Nephron (organoid): ENCODE data around the gene FFAR1.

Experiments used
- H3K27ac Mint-ChIP-seq, 3 experiments: 2 replicates each; pipeline ENCODE4 v1.8.0; 2020; ENCODE audit warnings: mixed read lengths in 3 of 3, mild to moderate bottlenecking in 2 of 3, moderate library complexity in 1 of 3
- H3K27me3 Mint-ChIP-seq: 2 replicates; pipeline ENCODE4 v1.8.0; 2021; ENCODE audit warnings: low read depth, mild to moderate bottlenecking, moderate library complexity, mixed read lengths
- H3K36me3 Mint-ChIP-seq: 2 replicates; pipeline ENCODE4 v1.8.0; 2020; ENCODE audit warnings: low read depth, mixed read lengths
- H3K4me1 Mint-ChIP-seq: 2 replicates; pipeline ENCODE4 v1.8.0; 2020; ENCODE audit warnings: mixed read lengths
- H3K4me3 Mint-ChIP-seq, 3 experiments: 2 replicates each; pipeline ENCODE4 v1.8.0; 2020; ENCODE audit warnings: mild to moderate bottlenecking in 3 of 3, mixed read lengths in 3 of 3, moderate library complexity in 2 of 3
- H3K9me3 Mint-ChIP-seq: 2 replicates; pipeline ENCODE4 v1.8.0; 2020; ENCODE audit warnings: mixed read lengths
- TF ChIP-seq, protein P1 (sequence below), 3 experiments: fragments of 200-600 bp; sonication (generic); IDR thresholded peaks; one replicate each; pipeline ENCODE4 v1.5.0; 2021; ENCODE audit warnings: antibody characterized with exemption in 3 of 3; ENCODE audit not compliant: unreplicated experiment in 3 of 3

Gene FFAR1

GRCh38 chr19:35331551-35332214, 16.0 kb upstream of the FFAR1 start:
- Mint-ChIP-seq H3K4me3 (no peak overlapping the region), H3K27me3 (peaks cover 18% of the 10 kb centered on the region), H3K9me3 (no peaks in the 10 kb centered on the region), H3K36me3 (no peaks in the 10 kb centered on the region), H3K27ac (no peak overlapping the region), H3K4me1 (no peaks in the 10 kb centered on the region)
- TF ChIP-seq, protein P1, sequence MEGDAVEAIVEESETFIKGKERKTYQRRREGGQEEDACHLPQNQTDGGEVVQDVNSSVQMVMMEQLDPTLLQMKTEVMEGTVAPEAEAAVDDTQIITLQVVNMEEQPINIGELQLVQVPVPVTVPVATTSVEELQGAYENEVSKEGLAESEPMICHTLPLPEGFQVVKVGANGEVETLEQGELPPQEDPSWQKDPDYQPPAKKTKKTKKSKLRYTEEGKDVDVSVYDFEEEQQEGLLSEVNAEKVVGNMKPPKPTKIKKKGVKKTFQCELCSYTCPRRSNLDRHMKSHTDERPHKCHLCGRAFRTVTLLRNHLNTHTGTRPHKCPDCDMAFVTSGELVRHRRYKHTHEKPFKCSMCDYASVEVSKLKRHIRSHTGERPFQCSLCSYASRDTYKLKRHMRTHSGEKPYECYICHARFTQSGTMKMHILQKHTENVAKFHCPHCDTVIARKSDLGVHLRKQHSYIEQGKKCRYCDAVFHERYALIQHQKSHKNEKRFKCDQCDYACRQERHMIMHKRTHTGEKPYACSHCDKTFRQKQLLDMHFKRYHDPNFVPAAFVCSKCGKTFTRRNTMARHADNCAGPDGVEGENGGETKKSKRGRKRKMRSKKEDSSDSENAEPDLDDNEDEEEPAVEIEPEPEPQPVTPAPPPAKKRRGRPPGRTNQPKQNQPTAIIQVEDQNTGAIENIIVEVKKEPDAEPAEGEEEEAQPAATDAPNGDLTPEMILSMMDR (IDR thresholded peaks at IDR 0.05; ENCODE audit: unreplicated experiment in 3 of 3): no peak

GRCh38 chr19:35332817-35333216, 14.9 kb upstream of the FFAR1 start:
- Mint-ChIP-seq H3K27ac (no peak overlapping the region), H3K27me3 (peaks cover 19% of the 10 kb centered on the region), H3K36me3 (no peaks in the 10 kb centered on the region), H3K4me1 (no peaks in the 10 kb centered on the region), H3K9me3 (no peaks in the 10 kb centered on the region), H3K4me3 (no peak overlapping the region)
- TF ChIP-seq, protein P1 (IDR thresholded peaks at IDR 0.05; ENCODE audit: unreplicated experiment in 3 of 3): no peak

DNA sequence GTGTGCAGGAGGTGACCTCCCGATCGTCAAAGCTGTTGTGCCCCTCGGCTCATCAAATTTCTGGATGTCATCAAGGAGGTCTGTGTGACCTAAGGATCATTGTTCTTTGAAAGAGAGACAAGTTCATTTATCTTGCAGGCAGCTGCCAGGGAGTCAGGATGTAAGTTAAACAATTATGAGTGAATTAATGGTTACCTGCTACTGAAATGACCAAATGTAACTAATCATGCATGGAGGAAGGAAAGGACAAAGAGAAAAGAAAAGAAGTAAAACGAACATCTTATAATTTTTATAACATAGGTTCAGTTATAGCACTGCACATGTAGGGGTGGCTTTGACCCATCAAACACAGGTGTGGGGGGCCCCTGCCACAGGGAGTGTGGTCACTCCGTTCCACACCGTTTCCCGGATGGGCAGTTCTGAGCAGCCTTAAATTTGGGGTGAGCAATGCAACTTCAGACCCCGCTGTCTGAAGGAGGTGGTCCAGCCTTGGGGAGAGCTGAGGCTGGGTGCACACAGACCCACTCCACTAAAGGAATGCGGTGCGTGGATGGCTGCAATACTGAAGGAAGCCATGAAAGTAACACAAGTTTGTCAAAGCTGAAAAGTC, 13.5 kb upstream of the FFAR1 start:
- no peak overlapping the region for H3K27ac Mint-ChIP-seq
- TF ChIP-seq, protein P1 (IDR thresholded peaks at IDR 0.05; ENCODE audit: unreplicated experiment in 3 of 3): no peak
- H3K4me3 Mint-ChIP-seq: no peak overlapping the region
- no peaks in the 10 kb centered on the region for H3K4me1 Mint-ChIP-seq
- H3K9me3 Mint-ChIP-seq: no peaks in the 10 kb centered on the region
- H3K27me3 Mint-ChIP-seq: peaks cover 15% of the 10 kb centered on the region
- H3K36me3 Mint-ChIP-seq: no peaks in the 10 kb centered on the region

DNA sequence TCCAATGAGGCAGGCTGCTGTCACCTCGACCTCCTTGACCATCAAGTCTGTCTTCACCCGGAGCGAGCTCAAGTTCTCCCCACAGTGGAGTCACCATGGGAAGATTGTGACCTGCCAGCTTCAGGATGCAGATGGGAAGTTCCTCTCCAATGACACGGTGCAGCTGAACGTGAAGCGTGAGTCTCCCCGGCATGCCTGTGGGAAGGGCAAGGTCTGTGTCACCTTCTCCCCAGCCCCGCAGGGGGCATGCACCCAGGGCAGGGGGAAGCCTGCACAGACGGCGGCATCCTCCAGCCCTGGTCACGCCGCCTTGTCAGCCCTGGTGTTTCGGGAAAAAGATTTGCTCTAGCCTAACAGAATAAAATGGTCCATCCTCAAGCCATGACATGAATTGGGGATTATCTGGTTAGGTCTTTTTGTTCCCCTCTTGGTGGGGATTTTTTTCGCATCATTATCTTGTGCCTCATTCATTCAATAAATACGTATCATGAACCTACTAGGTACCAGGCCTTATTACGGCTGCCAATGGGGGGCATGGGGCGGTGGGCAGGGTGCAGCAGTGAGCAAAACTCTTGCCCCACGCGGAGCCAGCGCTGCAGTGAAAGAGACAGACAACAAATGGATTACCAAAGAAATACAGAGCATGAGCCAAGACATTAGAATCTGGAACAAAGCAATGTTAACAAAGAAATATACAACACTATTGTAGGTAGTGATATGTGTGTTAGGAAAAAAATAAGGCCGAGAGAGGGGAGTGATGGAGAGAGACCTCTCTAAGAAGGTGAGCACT, 11.3 kb upstream of the FFAR1 start:
- H3K36me3 Mint-ChIP-seq: no peaks in the 10 kb centered on the region
- no peak overlapping the region for H3K4me3 Mint-ChIP-seq
- H3K27ac Mint-ChIP-seq: no peak overlapping the region
- H3K4me1 Mint-ChIP-seq: no peaks in the 10 kb centered on the region
- TF ChIP-seq, protein P1 (IDR thresholded peaks at IDR 0.05; ENCODE audit: unreplicated experiment in 3 of 3): no peak
- H3K9me3 Mint-ChIP-seq: no peaks in the 10 kb centered on the region
- H3K27me3 Mint-ChIP-seq: peaks cover 22% of the 10 kb centered on the region

GRCh38 chr19:35337097-35337983, 10.4 kb upstream of the FFAR1 start:
- TF ChIP-seq, protein P1 (IDR thresholded peaks at IDR 0.05; ENCODE audit: unreplicated experiment in 3 of 3): no peak
- Mint-ChIP-seq H3K36me3 (no peaks in the 10 kb centered on the region), H3K27ac (no peak overlapping the region), H3K4me3 (no peak overlapping the region), H3K27me3 (peaks cover 22% of the 10 kb centered on the region), H3K4me1 (no peaks in the 10 kb centered on the region), H3K9me3 (no peaks in the 10 kb centered on the region)
